HEK293T (cell line): ENCODE data around the gene LNPEP.

Experiments
- ARNT ChIP-seq: fragments of 450-650 bp; IDR thresholded peaks from 2 replicates; pipeline ENCODE4 v1.6.1; 2017; ENCODE audit warnings: mild to moderate bottlenecking
- BHLHE40 ChIP-seq: fragments of 450-650 bp; IDR thresholded peaks from 2 replicates; pipeline ENCODE4 v1.6.1; 2016; ENCODE audit warnings: mild to moderate bottlenecking, moderate library complexity, borderline replicate concordance
- LEF1 ChIP-seq: fragments of 450-650 bp; IDR thresholded peaks from 2 replicates; pipeline ENCODE4 v1.6.1; 2017; ENCODE audit warnings: mild to moderate bottlenecking, borderline replicate concordance
- NFRKB ChIP-seq: fragments of 450-650 bp; IDR thresholded peaks from 2 replicates; pipeline ENCODE4 v1.6.1; 2016; ENCODE audit warnings: mild to moderate bottlenecking, moderate library complexity
- SP1 ChIP-seq: fragments of 450-650 bp; IDR thresholded peaks from 2 replicates; pipeline ENCODE4 v1.6.1; 2017
- SUZ12 ChIP-seq: fragments of 450-650 bp; IDR thresholded peaks from 2 replicates; pipeline ENCODE4 v1.6.1; 2016; ENCODE audit warnings: mild to moderate bottlenecking
- TF ChIP-seq, protein P1 (sequence below): fragments of 450-650 bp; IDR thresholded peaks from 2 replicates; pipeline ENCODE4 v1.6.1; 2016

DNA sequence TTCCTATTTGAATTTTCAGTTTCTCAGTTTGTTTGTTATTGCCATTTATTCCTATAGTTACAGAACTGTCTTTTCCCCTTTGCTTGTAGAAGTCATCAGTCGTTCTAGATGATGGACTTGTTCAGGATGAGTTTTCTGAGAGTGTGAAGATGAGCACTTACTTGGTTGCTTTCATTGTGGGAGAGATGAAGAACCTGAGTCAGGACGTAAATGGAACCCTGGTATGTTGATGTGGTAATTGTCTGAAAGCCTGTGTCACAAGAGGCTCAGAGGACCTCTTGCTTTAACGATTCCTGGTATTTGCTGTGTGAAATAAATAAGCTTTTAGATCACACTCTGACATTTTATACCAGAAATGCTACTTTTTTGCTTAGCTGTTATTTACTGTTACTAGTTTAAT is 50.6 kb downstream of the LNPEP start:
- TF ChIP-seq SUZ12 (no peak), SP1 (no peak), NFRKB (no peak), LEF1 (no peak), ARNT (no peak), BHLHE40 (no peak)
- TF ChIP-seq, protein P1, sequence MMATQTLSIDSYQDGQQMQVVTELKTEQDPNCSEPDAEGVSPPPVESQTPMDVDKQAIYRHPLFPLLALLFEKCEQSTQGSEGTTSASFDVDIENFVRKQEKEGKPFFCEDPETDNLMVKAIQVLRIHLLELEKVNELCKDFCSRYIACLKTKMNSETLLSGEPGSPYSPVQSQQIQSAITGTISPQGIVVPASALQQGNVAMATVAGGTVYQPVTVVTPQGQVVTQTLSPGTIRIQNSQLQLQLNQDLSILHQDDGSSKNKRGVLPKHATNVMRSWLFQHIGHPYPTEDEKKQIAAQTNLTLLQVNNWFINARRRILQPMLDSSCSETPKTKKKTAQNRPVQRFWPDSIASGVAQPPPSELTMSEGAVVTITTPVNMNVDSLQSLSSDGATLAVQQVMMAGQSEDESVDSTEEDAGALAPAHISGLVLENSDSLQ = no peak
